ENCODE results near the gene FRRS1. TPM values are rescaled to one million over a fixed set of nuclear protein-coding genes. Genes with fewer than 3 reads are reported as not detected.

FRRS1 gene
- total and polyA plus RNA-seq, 10 of the 15 experiments (the other 5 are each of a cell fraction or from before 2014, with no cell fraction given), result 0.13 to 18.9 (median 8.0) TPM

GRCh38 chr1:99782397-99782796 is 16.0 kb upstream of the FRRS1 start (continued):
- TF ChIP-seq E4F1 (IDR thresholded peaks at IDR 0.05; ENCODE audit: borderline replicate concordance, partially characterized antibody) (no peak), MYB (IDR thresholded peaks at IDR 0.05; ENCODE audit: borderline replicate concordance, low read depth, low read length) (no peak), MEF2A (IDR thresholded peaks at IDR 0.05; ENCODE audit: insufficient read depth, low read depth, low read length) (0 out of 2 replicates have a peak, but pooled peaks have one; percentile 20), BCLAF1 (IDR thresholded peaks at IDR 0.05) (no peak), TAF1 (IDR thresholded peaks at IDR 0.05; ENCODE audit: borderline replicate concordance, low read depth, low read length) (no peak), YY1 (IDR thresholded peaks at IDR 0.05; ENCODE audit: low read depth, low read length) (no peak)

DNA sequence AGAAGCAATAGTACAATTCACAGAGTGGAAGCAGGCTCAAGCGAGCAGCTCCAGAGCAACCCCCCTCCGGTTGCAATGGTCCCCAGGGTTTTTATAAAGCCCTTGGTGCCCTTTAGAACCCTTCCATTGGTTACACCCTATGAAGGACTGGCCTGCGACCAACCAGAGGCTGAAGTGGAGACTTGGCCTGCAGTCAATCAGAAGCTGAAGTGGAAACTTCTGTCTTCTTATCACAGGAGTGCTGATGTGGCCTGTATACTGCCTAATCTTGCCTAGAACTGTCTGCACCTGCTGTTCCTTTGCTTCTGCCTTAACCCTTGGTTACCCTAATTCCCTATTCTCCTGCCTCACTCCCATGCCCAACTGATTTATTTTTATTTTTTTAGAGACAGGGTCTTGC is 15.4 kb upstream of the FRRS1 start:
- no peak overlapping the region for H3K4me2 ChIP-seq (ENCODE audit: control insufficient read depth, insufficient read depth)
- no peaks in the 10 kb centered on the region for H3K36me3 ChIP-seq (ENCODE audit: control insufficient read depth in 2 of 2, insufficient read depth in 2 of 2, low read length in 1 of 2)
- H4K20me1 ChIP-seq (ENCODE audit: control insufficient read depth, insufficient read depth), result no peaks in the 10 kb centered on the region
- H3K27ac ChIP-seq (ENCODE audit: control insufficient read depth, insufficient read depth), result no peak overlapping the region
- CTCF ChIA-PET, result interaction anchor here (1.0 to 2.2 kb wide), 2 partner anchors 11 to 16 kb away, joined by 4 to 8 read pairs; partner anchors contain the start of gene FRRS1
- no peaks in the 10 kb centered on the region for H3K27me3 ChIP-seq (replicated peaks in 1 of 2; ENCODE audit: control insufficient read depth in 2 of 2, insufficient read depth in 2 of 2, low read length in 1 of 2)
- DNase-seq (ENCODE audit: low read depth, low spot score) (no peak), FAIRE-seq (no peak), ATAC-seq (no peak)
- H3K9ac ChIP-seq (ENCODE audit: control insufficient read depth, insufficient read depth, low read length), result no peak overlapping the region
- intact Hi-C loops (cut with micrococcal nuclease; ENCODE audit: unreplicated experiment), result no loop called here
- no peaks in the 10 kb centered on the region for H3K9me3 ChIP-seq (replicated peaks; ENCODE audit: control insufficient read depth, insufficient read depth, low read length)
- POLR2A ChIA-PET, result interaction anchor here (1.0 to 2.8 kb wide), 2 partner anchors 9 to 15 kb away, joined by 3 to 6 read pairs; partner anchors contain the start of gene FRRS1
- H2AFZ ChIP-seq (ENCODE audit: control insufficient read depth, low read depth, low read length), result no peak overlapping the region
- no peak overlapping the region for H3K4me3 ChIP-seq
- SMC1A ChIA-PET (ENCODE audit: uncharacterized antibody, unreplicated experiment), result interaction anchor here (0.9 to 2.8 kb wide), 4 partner anchors 10 to 30 kb away, joined by 3 to 10 read pairs (median 4); partner anchors contain the start of gene FRRS1
- RAD21 ChIA-PET (ENCODE audit: unreplicated experiment), result no interaction called here
- in situ Hi-C loops (cut with MboI), result no loop called here
- no peaks in the 10 kb centered on the region for H3K79me2 ChIP-seq (ENCODE audit: control insufficient read depth, insufficient read depth, low read length)
- BruUV-seq (replicated peaks), result no TSS peak
- H3K4me1 ChIP-seq (ENCODE audit: control insufficient read depth, insufficient read depth, low read length), result peaks cover 35% of the 10 kb centered on the region
- 94% methylated on average over 3 of the region's 3 CpGs for WGBS (ENCODE audit: insufficient coverage, insufficient replicate concordance, low lambda C conversion rate, missing lambda C conversion rate)
- TF ChIP-seq EP300 (IDR thresholded peaks at IDR 0.05; ENCODE audit: borderline replicate concordance in 1 of 2, control insufficient read depth in 1 of 2, low read depth in 2 of 2, low read length in 2 of 2) (no peak), CHD2 (IDR thresholded peaks at IDR 0.05; ENCODE audit: borderline replicate concordance, low read depth, low read length) (no peak), SIX5 (IDR thresholded peaks at IDR 0.05; ENCODE audit: low read depth, low read length, severe bottlenecking) (no peak), PML (IDR thresholded peaks at IDR 0.05; ENCODE audit: low read length) (no peak), CEBPB (IDR thresholded peaks at IDR 0.05; ENCODE audit: borderline replicate concordance in 1 of 2, low read depth in 2 of 2, low read length in 2 of 2) (no peak), CBX5 (IDR thresholded peaks at IDR 0.05; ENCODE audit: low read depth) (no peak)
- TF ChIP-seq, protein P1, sequence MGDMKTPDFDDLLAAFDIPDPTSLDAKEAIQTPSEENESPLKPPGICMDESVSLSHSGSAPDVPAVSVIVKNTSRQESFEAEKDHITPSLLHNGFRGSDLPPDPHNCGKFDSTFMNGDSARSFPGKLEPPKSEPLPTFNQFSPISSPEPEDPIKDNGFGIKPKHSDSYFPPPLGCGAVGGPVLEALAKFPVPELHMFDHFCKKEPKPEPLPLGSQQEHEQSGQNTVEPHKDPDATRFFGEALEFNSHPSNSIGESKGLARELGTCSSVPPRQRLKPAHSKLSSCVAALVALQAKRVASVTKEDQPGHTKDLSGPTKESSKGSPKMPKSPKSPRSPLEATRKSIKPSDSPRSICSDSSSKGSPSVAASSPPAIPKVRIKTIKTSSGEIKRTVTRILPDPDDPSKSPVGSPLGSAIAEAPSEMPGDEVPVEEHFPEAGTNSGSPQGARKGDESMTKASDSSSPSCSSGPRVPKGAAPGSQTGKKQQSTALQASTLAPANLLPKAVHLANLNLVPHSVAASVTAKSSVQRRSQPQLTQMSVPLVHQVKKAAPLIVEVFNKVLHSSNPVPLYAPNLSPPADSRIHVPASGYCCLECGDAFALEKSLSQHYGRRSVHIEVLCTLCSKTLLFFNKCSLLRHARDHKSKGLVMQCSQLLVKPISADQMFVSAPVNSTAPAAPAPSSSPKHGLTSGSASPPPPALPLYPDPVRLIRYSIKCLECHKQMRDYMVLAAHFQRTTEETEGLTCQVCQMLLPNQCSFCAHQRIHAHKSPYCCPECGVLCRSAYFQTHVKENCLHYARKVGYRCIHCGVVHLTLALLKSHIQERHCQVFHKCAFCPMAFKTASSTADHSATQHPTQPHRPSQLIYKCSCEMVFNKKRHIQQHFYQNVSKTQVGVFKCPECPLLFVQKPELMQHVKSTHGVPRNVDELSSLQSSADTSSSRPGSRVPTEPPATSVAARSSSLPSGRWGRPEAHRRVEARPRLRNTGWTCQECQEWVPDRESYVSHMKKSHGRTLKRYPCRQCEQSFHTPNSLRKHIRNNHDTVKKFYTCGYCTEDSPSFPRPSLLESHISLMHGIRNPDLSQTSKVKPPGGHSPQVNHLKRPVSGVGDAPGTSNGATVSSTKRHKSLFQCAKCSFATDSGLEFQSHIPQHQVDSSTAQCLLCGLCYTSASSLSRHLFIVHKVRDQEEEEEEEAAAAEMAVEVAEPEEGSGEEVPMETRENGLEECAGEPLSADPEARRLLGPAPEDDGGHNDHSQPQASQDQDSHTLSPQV (IDR thresholded peaks at IDR 0.05), result no peak
